ENCODE measurements around the gene CTSA. TPM values are rescaled to one million over a fixed set of nuclear protein-coding genes. Genes with fewer than 3 reads are reported as not detected.

Gene CTSA
- total and polyA plus RNA-seq, 4 donors: 29.4 to 102 (median 67.0) TPM

GRCh38 chr20:45880988-45881788 lies 9.9 kb upstream of the CTSA start, which contains the start of gene ZSWIM1:
Gene ZSWIM1, plus strand, starts transcription at chr20:45881227. Its CDS starts 1,366 bp downstream, at chr20:45882593.
- DNase-seq (ENCODE audit: low read depth in 4 of 6, low spot score in 6 of 6): peak; percentile 98 to 100 (median 100)
- Histone ChIP-seq H3K4me3 (ENCODE audit: low read depth, low read length) (peak within 1 kb of the TSS; percentile 91), H3K4me1 (ENCODE audit: control insufficient read depth, insufficient read depth, low read length) (peaks cover 11% of the 10 kb centered on the region), H3K9me3 (ENCODE audit: control insufficient read depth, insufficient read depth, low read length) (no peaks in the 10 kb centered on the region), H3K27me3 (ENCODE audit: control insufficient read depth, insufficient read depth, low read length) (no peaks in the 10 kb centered on the region), H3K27ac (ENCODE audit: low read depth, low read length) (peak within 1 kb of the TSS; percentile 50), H3K36me3 (ENCODE audit: control insufficient read depth, insufficient read depth, low read length) (peaks cover 56% of the 10 kb centered on the region)
- 0% methylated on average over 16 of the region's 23 CpGs for WGBS (ENCODE audit: insufficient coverage)

GRCh38 chr20:45882469-45883099 lies 8.6 kb upstream of the CTSA start:
- 98% methylated on average over 4 of the region's 4 CpGs for WGBS (ENCODE audit: insufficient coverage)

GRCh38 chr20:45883100-45883469 lies 8.1 kb upstream of the CTSA start:
- Histone ChIP-seq H3K9me3 (ENCODE audit: control insufficient read depth, insufficient read depth, low read length) (no peaks in the 10 kb centered on the region), H3K27ac (ENCODE audit: low read depth, low read length) (no peak overlapping the region), H3K27me3 (ENCODE audit: control insufficient read depth, insufficient read depth, low read length) (no peaks in the 10 kb centered on the region), H3K36me3 (ENCODE audit: control insufficient read depth, insufficient read depth, low read length) (peaks cover 56% of the 10 kb centered on the region), H3K4me1 (ENCODE audit: control insufficient read depth, insufficient read depth, low read length) (peaks cover 11% of the 10 kb centered on the region), H3K4me3 (ENCODE audit: low read depth, low read length) (no peak overlapping the region)
- DNase-seq (ENCODE audit: low read depth in 4 of 6, low spot score in 6 of 6): no peak
- 79% methylated on average over 9 of the region's 9 CpGs for WGBS (ENCODE audit: insufficient coverage)

More at GRCh38 chr20:45882469-45883099, 8.6 kb upstream of the CTSA start:
- H3K27me3 ChIP-seq (ENCODE audit: control insufficient read depth, insufficient read depth, low read length): no peaks in the 10 kb centered on the region
- peaks cover 11% of the 10 kb centered on the region for H3K4me1 ChIP-seq (ENCODE audit: control insufficient read depth, insufficient read depth, low read length)
- no peak for DNase-seq (ENCODE audit: low read depth in 4 of 6, low spot score in 6 of 6)
- no peak overlapping the region for H3K27ac ChIP-seq (ENCODE audit: low read depth, low read length)
- H3K36me3 ChIP-seq (ENCODE audit: control insufficient read depth, insufficient read depth, low read length): peaks cover 61% of the 10 kb centered on the region
- H3K4me3 ChIP-seq (ENCODE audit: low read depth, low read length): no peak overlapping the region
- H3K9me3 ChIP-seq (ENCODE audit: control insufficient read depth, insufficient read depth, low read length): no peaks in the 10 kb centered on the region

GRCh38 chr20:45886590-45887345 lies 4.4 kb upstream of the CTSA start:
- WGBS (ENCODE audit: insufficient coverage): 84% methylated on average over 15 of the region's 19 CpGs
- no peak overlapping the region for H3K27ac ChIP-seq (ENCODE audit: low read depth, low read length)
- peaks cover 32% of the 10 kb centered on the region for H3K4me1 ChIP-seq (ENCODE audit: control insufficient read depth, insufficient read depth, low read length)
- peaks cover 53% of the 10 kb centered on the region for H3K36me3 ChIP-seq (ENCODE audit: control insufficient read depth, insufficient read depth, low read length)
- no peak overlapping the region for H3K4me3 ChIP-seq (ENCODE audit: low read depth, low read length)
- H3K9me3 ChIP-seq (ENCODE audit: control insufficient read depth, insufficient read depth, low read length): no peaks in the 10 kb centered on the region
- no peak for DNase-seq (ENCODE audit: low read depth in 4 of 6, low spot score in 6 of 6)
- no peaks in the 10 kb centered on the region for H3K27me3 ChIP-seq (ENCODE audit: control insufficient read depth, insufficient read depth, low read length)

- Histone ChIP-seq H3K36me3 (ENCODE audit: control insufficient read depth, insufficient read depth, low read length) (peaks cover 53% of the 10 kb centered on the region), H3K27ac (ENCODE audit: low read depth, low read length) (no peak within 1 kb of the TSS), H3K27me3 (ENCODE audit: control insufficient read depth, insufficient read depth, low read length) (no peaks in the 10 kb centered on the region), H3K9me3 (ENCODE audit: control insufficient read depth, insufficient read depth, low read length) (no peaks in the 10 kb centered on the region), H3K4me3 (ENCODE audit: low read depth, low read length) (no peak within 1 kb of the TSS), H3K4me1 (ENCODE audit: control insufficient read depth, insufficient read depth, low read length) (peaks cover 35% of the 10 kb centered on the region)
- no peak for DNase-seq (ENCODE audit: low read depth in 4 of 6, low spot score in 6 of 6)
- 100% methylated on average over 3 of the region's 8 CpGs for WGBS (ENCODE audit: insufficient coverage)
These were observed 3.8 kb upstream of the CTSA start, which contains the start of gene SPATA25 for GRCh38 chr20:45887346-45887715. Gene SPATA25, minus strand, starts transcription at chr20:45887622. Its CDS starts 32 bp downstream, at chr20:45887590.

- Histone ChIP-seq H3K36me3 (ENCODE audit: control insufficient read depth, insufficient read depth, low read length) (peaks cover 47% of the 10 kb centered on the region), H3K27ac (ENCODE audit: low read depth, low read length) (no peak overlapping the region), H3K27me3 (ENCODE audit: control insufficient read depth, insufficient read depth, low read length) (no peaks in the 10 kb centered on the region), H3K4me1 (ENCODE audit: control insufficient read depth, insufficient read depth, low read length) (peaks cover 42% of the 10 kb centered on the region), H3K9me3 (ENCODE audit: control insufficient read depth, insufficient read depth, low read length) (no peaks in the 10 kb centered on the region), H3K4me3 (ENCODE audit: low read depth, low read length) (no peak overlapping the region)
- DNase-seq (ENCODE audit: low read depth in 4 of 6, low spot score in 6 of 6): no peak
- WGBS (ENCODE audit: insufficient coverage): 91% methylated on average over 3 of the region's 3 CpGs
These were observed 2.5 kb upstream of the CTSA start for GRCh38 chr20:45888681-45889080.

- Histone ChIP-seq H3K27ac (ENCODE audit: low read depth, low read length) (peak overlapping the region; percentile 88), H3K36me3 (ENCODE audit: control insufficient read depth, insufficient read depth, low read length) (peaks cover 41% of the 10 kb centered on the region), H3K27me3 (ENCODE audit: control insufficient read depth, insufficient read depth, low read length) (no peaks in the 10 kb centered on the region), H3K4me3 (ENCODE audit: low read depth, low read length) (peak overlapping the region; percentile 94), H3K4me1 (ENCODE audit: control insufficient read depth, insufficient read depth, low read length) (peaks cover 42% of the 10 kb centered on the region), H3K9me3 (ENCODE audit: control insufficient read depth, insufficient read depth, low read length) (no peaks in the 10 kb centered on the region)
- peak; percentile 48 to 94 (median 62) for DNase-seq (ENCODE audit: low read depth in 4 of 6, low spot score in 6 of 6)
- WGBS (ENCODE audit: insufficient coverage): under 1% methylated on average over 79 of the region's 79 CpGs
These were observed 804 bp upstream of the CTSA start for GRCh38 chr20:45890077-45890984.

- H3K4me1 ChIP-seq (ENCODE audit: control insufficient read depth, insufficient read depth, low read length): peaks cover 42% of the 10 kb centered on the region
- WGBS (ENCODE audit: insufficient coverage): 91% methylated on average over 7 of the region's 9 CpGs
- no peak for DNase-seq (ENCODE audit: low read depth in 4 of 6, low spot score in 6 of 6)
- H3K4me3 ChIP-seq (ENCODE audit: low read depth, low read length): peak overlapping the region; percentile 94
- H3K27me3 ChIP-seq (ENCODE audit: control insufficient read depth, insufficient read depth, low read length): no peaks in the 10 kb centered on the region
- H3K27ac ChIP-seq (ENCODE audit: low read depth, low read length): no peak overlapping the region
- H3K9me3 ChIP-seq (ENCODE audit: control insufficient read depth, insufficient read depth, low read length): no peaks in the 10 kb centered on the region
- H3K36me3 ChIP-seq (ENCODE audit: control insufficient read depth, insufficient read depth, low read length): peaks cover 42% of the 10 kb centered on the region
These were observed 1.1 kb downstream of the CTSA start for GRCh38 chr20:45892049-45892825.

Measured in spinal cord (tissue), 10 donors.